Psoas muscle (tissue), 8 donors: ENCODE measurements around the gene JMJD1C. TPM values are rescaled to one million over a fixed set of nuclear protein-coding genes. Genes with fewer than 3 reads are reported as not detected.

ENCODE experiments used
- ATAC-seq, 4 donors: fragments of 200-7000 bp; cut with Tn5 transposase; one replicate each; pipeline ENCODE4 v1.9.1; 2020; ENCODE audit warnings: moderate library complexity in 3 of 4, mild to moderate bottlenecking in 2 of 4
- DNase-seq, 2 donors: peaks; one replicate each; pipeline ENCODE4 v3.0.0-alpha.2; 2020
- H3K27ac ChIP-seq: fragments of 200-600 bp; one replicate; pipeline ENCODE4 v1.8.0; 2022
- H3K27me3 ChIP-seq, 3 donors: fragments of 200-600 bp in 1 of 3; one replicate each; pipeline versions ENCODE4 v1.6.1 to v1.8.0; 2013 to 2022; ENCODE audit warnings: low read length in 2 of 3, mild to moderate bottlenecking in 2 of 3, moderate library complexity in 1 of 3; ENCODE audit not compliant: insufficient read depth in 3 of 3
- H3K36me3 ChIP-seq, 2 donors: fragments of 200-600 bp in 1 of 2; one replicate each; pipeline versions ENCODE4 v1.6.1 to v1.8.0; 2013 to 2022; ENCODE audit warnings: low read depth in 1 of 2, mild to moderate bottlenecking in 1 of 2, moderate library complexity in 1 of 2; ENCODE audit not compliant: insufficient read depth in 1 of 2
- H3K4me1 ChIP-seq: fragments of 200-600 bp; one replicate; pipeline ENCODE4 v1.8.0; 2022
- H3K4me3 ChIP-seq: fragments of 200-600 bp; one replicate; pipeline ENCODE4 v1.8.0; 2022; ENCODE audit warnings: mild to moderate bottlenecking
- H3K9me3 ChIP-seq: fragments of 200-600 bp; one replicate; pipeline ENCODE4 v1.8.0; 2022
- WGBS, 3 donors: extraction: QIAGEN DNeasy Blood & Tissue Kit; methylation state at CpG; one replicate each; pipeline versions ENCODE4 v1.1.6 to v1.1.7; 2013; 5-methylcytosine and 5-hydroxymethylcytosine counted together
- intact Hi-C, 2 donors: fragments of 100-400 bp; cut with DNase I; formaldehyde crosslinking; loops; one replicate each; pipeline versions ENCODE4 v1.11.0 to v1.14.2; 2022
- polyA plus RNA-seq, 3 donors: library from polyadenylated mRNA; stranded (reverse); fragments of 200-250 nt; gene quantifications; one replicate each; pipeline ENCODE4 v1.2.3, GENCODE V29; 2013
- total RNA-seq, 4 donors: library from RNA; stranded (reverse); fragmentation: NEBNext Ultra II Directional in 2 of 4; extraction: Animal tissue kit (Norgen Biotek cat#: 25700) in 2 of 4; gene quantifications; one replicate each; pipeline versions ENCODE4 v1.2.1 to v1.2.4, GENCODE V29; 2021 to 2023
- TF ChIP-seq, protein P1 (sequence below): fragments of 200-600 bp; IDR thresholded peaks from one replicate; pipeline ENCODE4 v1.8.0; 2022; ENCODE audit warnings: antibody characterized with exemption
- donor health status: healthy with polysubstance abuse.
- donor health status: DM: no; HTN: no; CAD: no; lungs with moderate emphysema.
- donor health status: Bipolar disorder and iron deficiency.
- donor health status: healthy.
- donor health status: DM: yes; HTN: yes; CAD: no.
- donor health status: DM: no; HTN: no; CAD: no.
- donor health status: DM: no; HTN: no; CAD: no.
- donor health status: DM: yes; HTN: yes; CAD: no.

The JMJD1C gene
- total and polyA plus RNA-seq, 7 donors = 17.5 to 74.4 (median 28.8) TPM

- peaks cover 49% of the 10 kb centered on the region for H3K4me1 ChIP-seq
- intact Hi-C loops = no loop called here
Measured at GRCh38 chr10:63205421-63205820, 260.4 kb downstream of the JMJD1C start.

DNA sequence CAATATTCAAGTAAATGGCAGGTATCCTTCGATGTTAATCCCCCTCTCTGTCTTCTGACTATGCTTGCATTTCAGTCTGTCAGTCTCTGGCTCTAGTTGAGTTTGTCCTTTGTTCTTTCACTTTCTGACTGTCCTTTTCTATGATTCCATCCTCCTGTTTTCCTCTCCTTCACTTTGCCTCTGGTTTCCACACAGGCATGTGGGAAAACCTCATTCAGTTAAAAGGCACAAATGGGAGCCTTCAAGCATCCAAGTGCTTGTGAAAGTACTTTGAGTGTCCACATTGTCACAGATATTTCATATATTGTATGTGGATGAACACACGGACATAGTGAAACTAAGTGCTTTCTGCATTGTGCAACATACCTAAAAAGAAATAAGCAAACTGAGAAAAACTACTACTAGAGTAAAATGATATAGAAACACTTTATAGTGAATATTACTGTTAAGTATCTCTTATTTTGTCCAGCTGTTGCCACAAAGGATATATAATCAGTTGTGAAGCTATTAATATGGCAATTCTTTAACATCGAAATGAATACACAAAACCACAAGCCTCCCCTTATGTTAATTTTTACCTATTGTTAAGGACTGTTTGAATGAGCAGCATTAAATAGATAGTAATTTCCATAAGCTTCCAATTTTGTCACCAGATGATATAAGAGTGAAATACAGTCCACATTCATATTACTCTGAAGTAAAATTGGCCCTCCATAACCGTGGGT is 260.9 kb downstream of the JMJD1C start:
- Histone ChIP-seq H3K4me1 (peaks cover 43% of the 10 kb centered on the region), H3K27ac (no peak overlapping the region), H3K4me3 (no peak overlapping the region), H3K27me3 (no peaks in the 10 kb centered on the region), H3K36me3 (peaks cover 0 to 65% of the 10 kb centered on the region in 2 donors), H3K9me3 (no peaks in the 10 kb centered on the region)
- WGBS, 3 donors = 80 to 87% (median 81%) methylated on average over 4 of the region's 4 CpGs
- TF ChIP-seq, protein P1, sequence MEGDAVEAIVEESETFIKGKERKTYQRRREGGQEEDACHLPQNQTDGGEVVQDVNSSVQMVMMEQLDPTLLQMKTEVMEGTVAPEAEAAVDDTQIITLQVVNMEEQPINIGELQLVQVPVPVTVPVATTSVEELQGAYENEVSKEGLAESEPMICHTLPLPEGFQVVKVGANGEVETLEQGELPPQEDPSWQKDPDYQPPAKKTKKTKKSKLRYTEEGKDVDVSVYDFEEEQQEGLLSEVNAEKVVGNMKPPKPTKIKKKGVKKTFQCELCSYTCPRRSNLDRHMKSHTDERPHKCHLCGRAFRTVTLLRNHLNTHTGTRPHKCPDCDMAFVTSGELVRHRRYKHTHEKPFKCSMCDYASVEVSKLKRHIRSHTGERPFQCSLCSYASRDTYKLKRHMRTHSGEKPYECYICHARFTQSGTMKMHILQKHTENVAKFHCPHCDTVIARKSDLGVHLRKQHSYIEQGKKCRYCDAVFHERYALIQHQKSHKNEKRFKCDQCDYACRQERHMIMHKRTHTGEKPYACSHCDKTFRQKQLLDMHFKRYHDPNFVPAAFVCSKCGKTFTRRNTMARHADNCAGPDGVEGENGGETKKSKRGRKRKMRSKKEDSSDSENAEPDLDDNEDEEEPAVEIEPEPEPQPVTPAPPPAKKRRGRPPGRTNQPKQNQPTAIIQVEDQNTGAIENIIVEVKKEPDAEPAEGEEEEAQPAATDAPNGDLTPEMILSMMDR = no peak
- ATAC-seq = no peak
- DNase-seq = no peak
- intact Hi-C loops = no loop called here

More at GRCh38 chr10:63205421-63205820, 260.4 kb downstream of the JMJD1C start:
- DNase-seq (no peak), ATAC-seq (no peak)
- H3K4me3 ChIP-seq = no peak overlapping the region
- no peak overlapping the region for H3K27ac ChIP-seq
- TF ChIP-seq, protein P1 = no peak
- WGBS, 3 donors = 92 to 98% (median 97%) methylated on average over 4 of the region's 4 CpGs
- H3K36me3 ChIP-seq = peaks cover 0 to 59% of the 10 kb centered on the region in 2 donors
- H3K9me3 ChIP-seq = no peaks in the 10 kb centered on the region
- no peaks in the 10 kb centered on the region for H3K27me3 ChIP-seq

DNA sequence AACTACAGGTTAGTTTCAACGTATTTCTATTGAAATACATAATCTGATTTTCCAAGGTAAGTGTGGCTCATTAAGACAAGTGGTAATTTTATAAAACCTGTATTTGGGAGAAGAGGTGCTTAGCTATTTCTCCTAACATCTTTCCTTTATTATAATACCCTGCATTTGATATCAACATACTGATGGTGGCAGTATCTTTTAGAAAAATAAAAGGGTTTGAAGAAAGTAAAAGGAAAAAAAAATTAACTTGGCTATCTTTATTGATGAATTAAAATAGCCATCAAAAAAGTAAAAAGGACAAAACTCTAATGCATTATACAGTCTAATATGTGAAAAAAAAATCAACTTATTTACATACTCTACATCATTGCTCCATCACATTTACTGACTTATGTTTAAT is 264.7 kb downstream of the JMJD1C start:
- peaks cover 0 to 80% of the 10 kb centered on the region in 2 donors for H3K36me3 ChIP-seq
- no peak overlapping the region for H3K27ac ChIP-seq
- no peak for ATAC-seq
- intact Hi-C loops = no loop called here
- TF ChIP-seq, protein P1 = peak; percentile 4
- DNase-seq = no peak
- no peaks in the 10 kb centered on the region for H3K27me3 ChIP-seq
- WGBS, 3 donors = 0 to 5% (median 0%) methylated on average over 1 of the region's 1 CpG
- peaks cover 8% of the 10 kb centered on the region for H3K4me1 ChIP-seq
- no peaks in the 10 kb centered on the region for H3K9me3 ChIP-seq
- H3K4me3 ChIP-seq = no peak overlapping the region

GRCh38 chr10:63200431-63200830 is 265.3 kb downstream of the JMJD1C start:
- Histone ChIP-seq H3K4me3 (no peak overlapping the region), H3K9me3 (no peaks in the 10 kb centered on the region), H3K27ac (no peak overlapping the region), H3K27me3 (no peaks in the 10 kb centered on the region), H3K4me1 (peaks cover 8% of the 10 kb centered on the region), H3K36me3 (peaks cover 0 to 80% of the 10 kb centered on the region in 2 donors)
- WGBS, 3 donors = 57 to 64% (median 59%) methylated on average over 6 of the region's 6 CpGs
- DNase-seq (no peak), ATAC-seq (no peak)
- TF ChIP-seq, protein P1 = no peak
- intact Hi-C loops = no loop called here
